GM21737 (cell line): Measurements from ENCODE around the gene CAPRIN1.

Source experiments
- ATAC-seq: cut with Tn5 transposase; IDR thresholded peaks from one replicate; pipeline ENCODE4 v1.9.1; 2021; ENCODE audit warnings: mild to moderate bottlenecking, moderate library complexity; ENCODE audit not compliant: unreplicated experiment

CAPRIN1 gene, protein sequence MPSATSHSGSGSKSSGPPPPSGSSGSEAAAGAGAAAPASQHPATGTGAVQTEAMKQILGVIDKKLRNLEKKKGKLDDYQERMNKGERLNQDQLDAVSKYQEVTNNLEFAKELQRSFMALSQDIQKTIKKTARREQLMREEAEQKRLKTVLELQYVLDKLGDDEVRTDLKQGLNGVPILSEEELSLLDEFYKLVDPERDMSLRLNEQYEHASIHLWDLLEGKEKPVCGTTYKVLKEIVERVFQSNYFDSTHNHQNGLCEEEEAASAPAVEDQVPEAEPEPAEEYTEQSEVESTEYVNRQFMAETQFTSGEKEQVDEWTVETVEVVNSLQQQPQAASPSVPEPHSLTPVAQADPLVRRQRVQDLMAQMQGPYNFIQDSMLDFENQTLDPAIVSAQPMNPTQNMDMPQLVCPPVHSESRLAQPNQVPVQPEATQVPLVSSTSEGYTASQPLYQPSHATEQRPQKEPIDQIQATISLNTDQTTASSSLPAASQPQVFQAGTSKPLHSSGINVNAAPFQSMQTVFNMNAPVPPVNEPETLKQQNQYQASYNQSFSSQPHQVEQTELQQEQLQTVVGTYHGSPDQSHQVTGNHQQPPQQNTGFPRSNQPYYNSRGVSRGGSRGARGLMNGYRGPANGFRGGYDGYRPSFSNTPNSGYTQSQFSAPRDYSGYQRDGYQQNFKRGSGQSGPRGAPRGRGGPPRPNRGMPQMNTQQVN

GRCh38 chr11:34051349-34052035 is at the start of gene CAPRIN1:
TSS of gene CAPRIN1 (plus strand) at chr11:34051731. CDS start at chr11:34052421, 690 bp downstream.
- ATAC-seq, result peak; percentile 64

DNA sequence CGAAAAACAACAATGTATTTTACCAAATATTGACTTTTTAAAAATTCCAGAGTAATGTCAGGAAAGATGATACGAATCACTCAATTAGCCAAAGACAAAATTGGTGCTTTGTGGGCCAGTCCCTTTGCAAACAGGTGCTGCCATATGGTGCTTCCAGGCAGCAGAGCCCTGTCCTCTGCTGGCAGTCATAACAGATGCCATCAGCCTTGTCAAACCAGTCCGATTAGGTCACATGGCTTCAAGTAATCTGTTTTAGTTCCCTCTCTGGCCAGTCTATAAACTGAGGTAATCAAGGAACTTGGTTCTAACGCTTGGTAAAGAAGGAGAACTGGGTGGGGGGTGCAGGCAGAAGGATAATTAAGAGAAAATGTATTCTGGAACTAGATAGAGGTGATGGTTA is 49.1 kb upstream of the CAPRIN1 start:
- no peak for ATAC-seq

GRCh38 chr11:34004236-34004635 is 47.3 kb upstream of the CAPRIN1 start:
- ATAC-seq, result no peak

DNA sequence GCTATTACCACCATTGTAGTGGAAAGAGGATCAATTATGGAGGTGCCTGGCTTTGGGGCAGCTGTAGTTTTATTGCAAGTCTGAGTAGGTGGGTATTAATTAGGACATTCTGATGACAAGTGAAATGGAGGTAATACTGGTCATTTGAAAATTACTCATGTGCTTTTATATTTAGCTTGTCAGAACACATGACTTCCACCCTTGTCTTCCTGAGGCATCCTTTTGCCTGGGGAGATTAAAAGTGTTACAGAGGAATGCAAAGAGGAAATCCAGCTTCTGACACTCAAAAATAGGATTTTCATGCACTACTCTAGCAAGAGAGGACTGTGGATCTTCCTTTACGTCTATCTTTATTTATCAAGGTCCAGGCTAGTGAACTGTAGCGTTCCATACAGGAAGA is 44.7 kb upstream of the CAPRIN1 start:
- no peak for ATAC-seq

GRCh38 chr11:34012734-34013133 is 38.8 kb upstream of the CAPRIN1 start:
- ATAC-seq, result no peak

DNA sequence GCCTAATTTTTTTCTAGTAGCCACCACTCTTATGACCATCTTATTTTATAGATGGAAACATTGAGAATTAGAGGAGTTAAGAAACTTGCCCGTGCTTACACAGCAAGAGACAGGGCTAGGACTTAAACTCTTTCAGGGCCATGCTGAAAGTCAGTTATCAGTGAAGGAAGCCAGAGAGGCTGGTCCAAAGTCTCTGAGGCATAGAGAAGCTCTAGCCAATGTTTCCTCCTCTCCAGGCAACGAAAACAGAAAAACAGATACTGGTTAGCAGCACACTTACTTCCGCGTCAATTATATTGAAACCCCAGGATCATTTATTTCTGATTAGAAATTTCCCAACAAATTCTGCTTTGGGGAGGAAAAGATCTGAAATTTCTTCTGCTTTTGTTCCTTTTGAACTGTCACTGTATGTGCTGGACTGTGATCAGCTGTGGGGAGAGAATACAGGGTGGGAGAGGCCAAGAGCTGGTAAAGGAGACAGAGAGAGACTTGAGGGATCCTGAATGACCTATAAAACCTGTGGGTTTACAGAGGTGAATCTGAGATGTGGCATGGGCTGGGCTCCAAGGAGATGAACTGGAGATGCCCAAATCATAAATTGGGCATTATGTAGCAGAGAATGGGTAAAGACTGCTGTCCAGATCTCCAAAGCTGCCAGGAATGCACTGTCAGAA is 37.5 kb upstream of the CAPRIN1 start:
- no peak for ATAC-seq

GRCh38 chr11:34021977-34022735 is 29.4 kb upstream of the CAPRIN1 start:
- no peak for ATAC-seq

DNA sequence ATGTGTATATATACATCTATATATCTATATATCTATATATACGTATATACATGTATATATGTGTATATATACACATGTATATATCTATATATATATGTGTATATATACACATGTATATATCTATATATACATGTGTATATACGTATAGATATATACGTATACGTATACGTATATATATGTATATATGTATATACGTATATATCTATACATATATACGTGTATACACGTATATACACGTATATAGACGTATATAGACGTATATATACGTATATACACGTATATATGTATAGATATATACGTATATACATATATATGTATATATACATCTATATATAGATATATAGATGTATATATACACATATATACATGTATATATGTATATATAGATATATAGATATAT is 25.1 kb upstream of the CAPRIN1 start:
- ATAC-seq, result no peak

GRCh38 chr11:34027516-34028408 is 23.8 kb upstream of the CAPRIN1 start:
- ATAC-seq, result no peak

DNA sequence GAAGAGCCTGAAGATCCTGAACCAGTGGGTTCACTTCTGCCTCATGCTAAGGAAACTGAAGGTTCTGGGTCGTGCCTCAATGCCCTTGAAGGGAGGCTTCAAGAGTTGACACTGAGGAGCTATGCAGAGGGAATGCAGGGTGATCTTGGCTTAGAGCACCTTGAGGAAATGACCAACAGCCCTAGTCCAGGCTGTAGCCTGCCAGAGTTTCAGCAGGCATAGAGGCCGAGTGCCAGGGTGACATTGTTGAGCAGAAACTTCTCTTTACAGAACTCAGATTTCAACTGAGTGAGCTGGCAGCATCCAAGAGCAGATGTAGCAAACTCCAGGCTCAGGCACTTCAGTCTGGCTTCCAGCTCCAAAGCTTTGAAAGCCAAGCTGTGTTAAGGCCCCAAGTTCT is 23.1 kb upstream of the CAPRIN1 start:
- no peak for ATAC-seq

DNA sequence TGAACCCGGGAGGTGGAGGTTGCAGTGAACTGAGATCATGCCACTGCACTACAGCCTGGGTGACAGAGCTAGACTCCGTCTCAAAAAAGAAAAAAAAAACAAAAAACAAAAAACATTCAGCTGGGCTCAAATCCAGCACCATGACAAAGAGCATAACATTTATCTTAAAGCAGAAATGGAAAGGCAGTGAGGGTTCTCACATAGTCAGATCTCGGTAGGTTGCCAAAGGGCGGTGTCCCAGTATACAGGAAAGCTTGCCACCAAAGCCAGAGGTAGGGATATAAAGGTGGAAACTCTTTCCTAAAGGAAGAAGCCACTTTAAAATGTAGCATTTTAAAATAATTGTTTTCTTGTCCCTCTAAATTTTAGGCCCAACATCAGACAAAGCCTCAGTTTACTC is 22.4 kb upstream of the CAPRIN1 start:
- no peak for ATAC-seq

GRCh38 chr11:34030382-34030781 is 21.1 kb upstream of the CAPRIN1 start:
- ATAC-seq, result no peak

GRCh38 chr11:34033399-34033798 is 18.1 kb upstream of the CAPRIN1 start:
- ATAC-seq, result no peak

- ATAC-seq, result no peak
Observed at GRCh38 chr11:34034053-34034452, 17.5 kb upstream of the CAPRIN1 start.

DNA sequence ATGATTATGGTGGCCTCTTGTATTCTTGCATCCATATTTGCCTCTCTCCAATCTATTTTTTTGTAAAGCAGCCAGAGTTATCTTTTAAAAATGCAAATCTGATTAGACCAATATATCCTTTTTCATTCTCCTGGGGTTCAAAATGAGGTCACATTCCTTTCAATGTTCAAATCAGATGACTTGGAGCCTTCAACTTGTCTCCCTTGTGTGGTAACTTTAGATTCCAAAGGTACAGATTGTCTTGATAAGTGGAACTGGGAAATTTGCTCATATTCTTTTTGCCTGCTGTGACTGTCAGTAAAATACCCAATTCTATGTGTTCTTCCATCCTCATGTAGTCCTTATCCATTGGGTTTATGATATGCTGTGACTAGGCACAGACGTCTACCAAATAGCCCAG is 15.1 kb upstream of the CAPRIN1 start:
- ATAC-seq, result no peak

- ATAC-seq, result no peak
Observed at GRCh38 chr11:34037016-34037415, 14.5 kb upstream of the CAPRIN1 start.

- no peak for ATAC-seq
Observed at GRCh38 chr11:34040571-34040970, 11.0 kb upstream of the CAPRIN1 start.

- ATAC-seq, result no peak
Observed at GRCh38 chr11:34044664-34045485, 6.7 kb upstream of the CAPRIN1 start.

- ATAC-seq, result no peak
Observed at GRCh38 chr11:34049028-34049427, 2.5 kb upstream of the CAPRIN1 start.
